ENCODE results near the gene ASTN1.

- TF ChIP-seq SIN3A (IDR thresholded peaks at IDR 0.05; ENCODE audit: borderline replicate concordance, insufficient read depth, low read depth, low read length) (no peak), CTCF (IDR thresholded peaks at IDR 0.05) (no peak), REST (IDR thresholded peaks at IDR 0.05; ENCODE audit: insufficient read depth in 1 of 2, low read depth in 2 of 2, low read length in 1 of 2) (no peak), POLR2AphosphoS5 (IDR thresholded peaks at IDR 0.05; ENCODE audit: low read depth, low read length) (no peak)
Observed at GRCh38 chr1:177163844-177164379, 600 bp downstream of the ASTN1 start.

All from Panc1 (cell line).